ENCODE measurements around the gene MECP2. TPM values are rescaled to one million over a fixed set of nuclear protein-coding genes. Genes with fewer than 3 reads are reported as not detected.

MECP2 gene
- total RNA-seq, 1 experiment from 2014 or later: 88.9 TPM

- H3K27ac ChIP-seq (ENCODE audit: low read length): no peak overlapping the region; the same call in 1 of the 2 replicates
- H3K4me1 ChIP-seq (ENCODE audit: control insufficient read depth, insufficient read depth, low read length): peaks cover 54% of the 10 kb centered on the region
- no peak overlapping the region for H3K4me3 ChIP-seq (ENCODE audit: low read depth in 2 of 2, low read length in 2 of 2)
- H3K27me3 ChIP-seq (ENCODE audit: control insufficient read depth, insufficient read depth, low read length): no peaks in the 10 kb centered on the region
- peaks cover 5% of the 10 kb centered on the region for H3K36me3 ChIP-seq (ENCODE audit: control insufficient read depth, insufficient read depth, low read length)
- TF ChIP-seq TCF7L2 (IDR thresholded peaks at IDR 0.05; ENCODE audit: low read depth, low read length): peak; percentile 48; the same call in 1 of the 2 replicates
- TF ChIP-seq POLR2AphosphoS5 (IDR thresholded peaks at IDR 0.05; ENCODE audit: low read depth, low read length): no peak
- ChIA-PET POLR2A (interaction anchor here (0.7 kb wide), 1 partner anchor 42 kb away, joined by 4 read pairs; no protein-coding TSS in a partner anchor), CTCF (interaction anchor here (0.7 kb wide), 1 partner anchor 42 kb away, joined by 6 read pairs; no protein-coding TSS in a partner anchor)
- ATAC-seq (no peak), DNase-seq (ENCODE audit: low read depth, low spot score) (no peak)
- intact Hi-C loops (cut with micrococcal nuclease; ENCODE audit: unreplicated experiment) (no loop called here), in situ Hi-C loops (cut with HindIII; ENCODE audit: low pct_unique_long_range_greater_than_20kb, low sequenced_read_pairs) (no loop called here)
- no peaks in the 10 kb centered on the region for H3K9me3 ChIP-seq (ENCODE audit: control insufficient read depth, insufficient read depth, low read depth, low read length)
- no TSS peak for BruUV-seq (replicated peaks)
Measured at GRCh38 chrX:154093965-154094364, 3.6 kb downstream of the MECP2 start.

- H3K4me3 ChIP-seq (ENCODE audit: low read depth in 2 of 2, low read length in 2 of 2): no peak overlapping the region
- H3K4me1 ChIP-seq (ENCODE audit: control insufficient read depth, insufficient read depth, low read length): peaks cover 48% of the 10 kb centered on the region
- in situ Hi-C loops (cut with HindIII; ENCODE audit: low pct_unique_long_range_greater_than_20kb, low sequenced_read_pairs): no loop called here
- H3K27ac ChIP-seq (ENCODE audit: low read length): peak overlapping the region; percentile 34; the same call in 1 of the 2 replicates
- CTCF ChIA-PET: no interaction called here
- TF ChIP-seq SIN3A (IDR thresholded peaks at IDR 0.05; ENCODE audit: borderline replicate concordance, insufficient read depth, low read depth, low read length): no peak
- no peak for TF ChIP-seq REST (IDR thresholded peaks at IDR 0.05; ENCODE audit: insufficient read depth in 1 of 2, low read depth in 2 of 2, low read length in 1 of 2)
- TF ChIP-seq TCF7L2 (IDR thresholded peaks at IDR 0.05; ENCODE audit: low read depth, low read length): no peak
- no peak for TF ChIP-seq POLR2AphosphoS5 (IDR thresholded peaks at IDR 0.05; ENCODE audit: low read depth, low read length)
- BruUV-seq (replicated peaks): no TSS peak
- ATAC-seq (no peak), DNase-seq (ENCODE audit: low read depth, low spot score) (no peak)
- POLR2A ChIA-PET: interaction anchor here (0.6 to 0.7 kb wide), 3 partner anchors 7 to 122 kb away, joined by 3 to 5 read pairs (median 5); no protein-coding TSS in a partner anchor
- peaks cover 5% of the 10 kb centered on the region for H3K36me3 ChIP-seq (ENCODE audit: control insufficient read depth, insufficient read depth, low read length)
- H3K9me3 ChIP-seq (ENCODE audit: control insufficient read depth, insufficient read depth, low read depth, low read length): no peaks in the 10 kb centered on the region
- intact Hi-C loops (cut with micrococcal nuclease; ENCODE audit: unreplicated experiment): no loop called here
- H3K27me3 ChIP-seq (ENCODE audit: control insufficient read depth, insufficient read depth, low read length): no peaks in the 10 kb centered on the region
Measured at GRCh38 chrX:154092371-154092770, 5.1 kb downstream of the MECP2 start.

- no peak for TF ChIP-seq REST (IDR thresholded peaks at IDR 0.05; ENCODE audit: insufficient read depth in 1 of 2, low read depth in 2 of 2, low read length in 1 of 2)
- TF ChIP-seq TCF7L2 (IDR thresholded peaks at IDR 0.05; ENCODE audit: low read depth, low read length): no peak
- no peak for TF ChIP-seq SIN3A (IDR thresholded peaks at IDR 0.05; ENCODE audit: borderline replicate concordance, insufficient read depth, low read depth, low read length)
- no peak for TF ChIP-seq CTCF (IDR thresholded peaks at IDR 0.05)
- no peak for TF ChIP-seq POLR2AphosphoS5 (IDR thresholded peaks at IDR 0.05; ENCODE audit: low read depth, low read length)
- H3K4me1 ChIP-seq (ENCODE audit: control insufficient read depth, insufficient read depth, low read length): peaks cover 48% of the 10 kb centered on the region
- peaks cover 5% of the 10 kb centered on the region for H3K36me3 ChIP-seq (ENCODE audit: control insufficient read depth, insufficient read depth, low read length)
- POLR2A ChIA-PET: no interaction called here
- in situ Hi-C loops (cut with HindIII; ENCODE audit: low pct_unique_long_range_greater_than_20kb, low sequenced_read_pairs): no loop called here
- intact Hi-C loops (cut with micrococcal nuclease; ENCODE audit: unreplicated experiment): no loop called here
- DNase-seq (ENCODE audit: low read depth, low spot score) (no peak), ATAC-seq (no peak)
- H3K27ac ChIP-seq (ENCODE audit: low read length): peak overlapping the region; percentile 18; the same call in 1 of the 2 replicates
- H3K27me3 ChIP-seq (ENCODE audit: control insufficient read depth, insufficient read depth, low read length): no peaks in the 10 kb centered on the region
- no peak overlapping the region for H3K4me3 ChIP-seq (ENCODE audit: low read depth in 2 of 2, low read length in 2 of 2)
- BruUV-seq (replicated peaks): no TSS peak
- CTCF ChIA-PET: no interaction called here
- no peaks in the 10 kb centered on the region for H3K9me3 ChIP-seq (ENCODE audit: control insufficient read depth, insufficient read depth, low read depth, low read length)
Measured at GRCh38 chrX:154091678-154092077, 5.8 kb downstream of the MECP2 start.
